AML-193 (cell line): ENCODE data around the gene PLXDC2.

Experiments
- DNase-seq, 2 experiments: peaks; one replicate each; lab custom pipeline; 2025; lab: John Stamatoyannopoulos, UW

The PLXDC2 gene

DNA sequence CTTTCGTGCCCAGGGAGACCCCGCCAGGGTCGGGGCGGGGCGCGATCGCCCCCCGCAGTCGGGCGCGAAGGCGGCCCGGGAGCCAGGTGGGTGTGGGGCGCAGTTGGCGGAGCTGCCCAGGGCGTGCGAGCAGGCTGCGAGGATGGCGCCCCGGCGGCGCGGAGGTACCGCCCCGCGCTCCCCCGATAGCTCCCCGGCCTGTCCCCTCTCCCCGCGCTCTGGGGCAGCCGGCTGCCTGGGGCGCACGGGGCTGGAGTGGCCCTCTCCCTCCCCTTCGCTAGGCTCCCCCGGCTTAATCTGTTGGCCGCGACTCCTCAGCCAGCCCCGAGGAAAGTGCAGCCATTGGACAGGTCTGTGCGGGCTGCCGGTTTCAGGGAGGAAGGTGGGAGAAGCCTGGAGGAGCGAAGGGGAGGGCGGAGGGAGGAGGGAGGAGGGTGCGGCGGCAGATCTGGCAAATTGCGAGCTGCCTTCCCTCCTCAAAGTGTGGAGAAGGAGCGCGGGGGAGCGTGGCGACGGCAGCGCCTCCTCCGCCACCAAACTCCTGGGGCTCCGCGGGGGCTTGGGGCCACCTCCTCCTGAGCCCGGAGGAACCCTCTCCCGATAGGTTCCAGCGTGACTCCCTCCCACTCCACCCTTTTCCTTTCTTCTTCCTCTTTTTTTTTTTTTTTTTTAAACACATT lies 361 bp upstream of the PLXDC2 start:
- peak; percentile 9 to 14 for DNase-seq

DNA sequence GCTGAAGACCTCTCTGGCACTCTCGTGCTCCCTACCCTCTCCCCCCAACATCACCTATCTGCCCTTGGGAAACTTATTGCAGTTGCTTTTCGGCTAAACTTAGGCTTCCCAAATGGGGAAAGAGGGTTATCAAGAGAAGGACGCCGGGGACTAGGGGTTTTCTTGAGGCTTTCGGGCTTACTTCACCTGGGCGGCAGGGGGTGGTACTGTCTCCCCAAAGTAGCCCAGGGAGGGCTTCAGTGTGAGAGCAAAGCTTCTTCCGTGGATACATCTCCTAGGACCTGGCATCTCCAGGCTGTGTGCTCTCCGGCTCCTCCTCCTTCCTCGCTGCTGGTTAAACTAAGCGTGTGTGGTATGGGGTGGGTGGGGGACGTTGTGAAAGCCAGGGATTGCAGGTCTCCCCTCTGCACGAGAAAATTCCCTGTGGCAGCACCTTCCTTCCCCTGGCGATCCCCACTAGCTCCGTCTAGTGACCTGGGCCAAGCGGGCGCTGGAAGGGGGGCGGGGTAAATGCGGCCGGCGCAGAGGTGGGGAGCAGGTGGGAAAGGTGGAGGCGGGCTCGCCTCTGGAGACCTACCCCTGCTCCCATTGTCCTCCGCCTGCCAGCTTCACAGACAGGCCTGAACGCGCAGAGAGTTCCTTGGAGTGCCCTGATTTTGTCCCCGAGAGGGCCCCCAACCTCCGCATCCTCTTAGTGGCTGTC lies 1.1 kb downstream of the PLXDC2 start:
- no peak for DNase-seq

DNA sequence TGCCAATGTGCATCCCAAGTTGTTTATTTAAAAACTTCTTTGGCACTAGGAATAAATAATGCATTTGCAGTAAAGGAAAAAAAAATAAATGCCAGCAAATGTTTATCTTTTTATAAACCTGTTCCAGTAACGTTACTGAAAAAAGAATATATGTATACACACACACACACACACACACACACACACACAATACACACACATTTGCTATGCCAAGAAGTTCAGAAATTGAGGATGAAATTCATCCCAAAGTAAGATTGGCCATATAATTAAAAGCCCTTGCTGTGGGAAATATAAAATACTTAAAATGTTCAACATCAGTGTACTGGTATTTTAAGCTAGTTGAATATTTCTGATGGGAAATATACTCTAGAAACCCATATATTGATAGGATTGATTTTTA lies 2.6 kb downstream of the PLXDC2 start:
- DNase-seq = no peak

DNA sequence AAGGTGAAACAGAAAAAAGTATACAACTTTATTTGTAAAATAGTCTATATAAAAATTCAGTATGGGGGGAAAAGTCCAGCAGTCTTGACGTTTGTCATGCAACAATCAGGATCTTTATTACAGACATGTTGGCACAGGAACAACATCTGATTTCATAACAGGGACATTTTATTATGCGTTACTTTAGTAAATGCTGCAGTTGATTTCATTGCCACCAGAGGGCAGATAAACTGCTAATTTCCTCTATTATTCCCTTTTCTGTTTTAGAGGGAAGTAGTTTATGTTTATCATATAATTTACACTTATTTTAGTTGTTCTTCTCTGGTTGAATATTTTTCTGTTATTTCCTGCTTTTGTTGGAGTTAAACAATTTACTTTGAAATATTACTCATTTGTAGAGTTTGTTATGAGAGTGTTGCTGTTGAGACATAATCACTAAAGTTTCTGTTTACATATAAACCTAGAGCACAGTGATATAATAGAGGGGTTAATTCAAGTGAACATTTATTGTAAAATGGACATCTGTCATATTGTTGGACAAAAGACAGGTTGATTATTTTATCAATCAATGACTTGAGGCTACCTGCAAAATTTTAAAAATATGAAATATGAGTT lies 3.3 kb downstream of the PLXDC2 start:
- DNase-seq = peak; percentile 56 to 71

DNA sequence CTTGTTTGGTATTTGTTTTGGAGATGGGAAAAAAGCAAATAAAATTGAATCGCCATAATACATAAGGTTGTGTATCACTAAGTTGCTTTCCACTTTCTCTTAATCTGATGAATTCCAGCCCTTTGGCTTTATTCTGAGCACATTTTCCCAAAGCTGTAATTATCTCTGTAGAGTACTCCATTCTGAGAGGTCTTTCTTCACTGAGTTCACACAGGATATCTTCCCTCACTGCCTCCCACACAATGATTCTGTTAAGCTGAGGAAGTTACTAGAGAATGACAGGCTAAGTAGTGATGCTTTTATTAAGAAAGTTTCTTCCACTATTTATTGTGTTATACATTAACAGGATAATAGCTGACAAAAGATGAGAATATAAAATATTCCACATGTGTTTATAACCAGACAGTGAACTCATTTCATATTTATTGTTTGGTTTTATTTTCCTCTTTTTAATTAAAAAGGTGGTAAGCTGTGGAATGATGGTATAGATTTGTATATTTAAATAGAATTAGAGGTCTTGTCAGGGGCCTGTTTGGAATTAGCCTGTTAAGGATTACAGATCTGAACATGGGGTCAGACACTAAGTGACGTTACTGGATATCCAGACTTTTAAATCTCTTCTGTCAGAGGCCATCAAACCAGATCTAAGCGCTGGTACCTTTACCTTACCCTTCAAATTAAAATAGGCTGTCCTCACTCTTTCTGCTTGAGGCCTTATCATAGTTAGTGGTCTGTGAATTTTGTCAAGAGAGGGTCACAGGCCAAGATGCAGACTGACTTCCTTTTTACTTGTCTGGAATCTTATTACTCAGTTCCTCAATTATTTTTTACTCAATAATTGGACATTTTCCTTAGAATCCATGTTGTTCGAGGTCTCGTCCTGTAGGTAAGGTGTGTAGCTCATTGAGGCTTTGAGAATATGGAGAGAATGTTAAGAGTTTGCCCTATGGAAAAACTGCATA lies 8.4 kb downstream of the PLXDC2 start:
- DNase-seq = peak in 1 of 2 experiments; percentile 7

DNA sequence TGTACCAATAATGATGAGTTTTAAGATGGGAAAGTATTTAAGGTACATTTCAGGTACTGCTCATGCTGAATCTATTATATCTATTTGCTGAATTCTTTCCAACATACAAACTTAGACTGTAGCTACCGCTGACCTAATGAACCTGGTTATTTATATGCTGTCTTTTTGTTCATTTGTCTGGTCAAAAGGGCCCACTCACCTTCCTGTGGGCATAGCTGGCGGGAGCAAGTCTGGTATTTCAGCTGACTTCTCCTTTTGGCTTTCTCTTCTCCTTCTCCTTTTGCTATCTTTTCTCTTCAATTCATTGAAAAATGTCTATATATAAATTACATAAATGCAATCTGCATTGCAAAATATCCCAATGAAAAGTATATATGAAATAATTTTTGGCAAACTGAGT lies 9.5 kb downstream of the PLXDC2 start:
- peak; percentile 49 to 66 for DNase-seq

DNA sequence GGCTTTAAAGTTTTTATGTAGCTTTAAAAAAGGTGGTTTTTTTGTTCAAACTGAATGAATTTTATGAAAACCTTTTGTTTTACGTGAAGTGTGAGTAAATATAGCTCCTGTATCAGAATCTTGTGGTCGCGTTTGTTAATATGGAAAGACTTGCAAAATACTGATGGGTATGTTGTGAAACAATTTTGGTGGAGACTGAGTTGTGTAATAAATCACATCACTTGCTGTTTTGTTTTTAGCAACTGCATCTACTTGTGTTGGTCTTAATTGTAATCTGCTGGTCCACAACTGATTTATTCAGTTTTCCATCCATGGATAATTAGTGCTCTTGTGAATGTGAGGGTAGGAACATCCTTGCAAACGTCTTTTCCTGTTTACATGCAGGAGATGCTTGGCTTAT lies 10.5 kb downstream of the PLXDC2 start:
- peak; percentile 67 to 75 for DNase-seq

DNA sequence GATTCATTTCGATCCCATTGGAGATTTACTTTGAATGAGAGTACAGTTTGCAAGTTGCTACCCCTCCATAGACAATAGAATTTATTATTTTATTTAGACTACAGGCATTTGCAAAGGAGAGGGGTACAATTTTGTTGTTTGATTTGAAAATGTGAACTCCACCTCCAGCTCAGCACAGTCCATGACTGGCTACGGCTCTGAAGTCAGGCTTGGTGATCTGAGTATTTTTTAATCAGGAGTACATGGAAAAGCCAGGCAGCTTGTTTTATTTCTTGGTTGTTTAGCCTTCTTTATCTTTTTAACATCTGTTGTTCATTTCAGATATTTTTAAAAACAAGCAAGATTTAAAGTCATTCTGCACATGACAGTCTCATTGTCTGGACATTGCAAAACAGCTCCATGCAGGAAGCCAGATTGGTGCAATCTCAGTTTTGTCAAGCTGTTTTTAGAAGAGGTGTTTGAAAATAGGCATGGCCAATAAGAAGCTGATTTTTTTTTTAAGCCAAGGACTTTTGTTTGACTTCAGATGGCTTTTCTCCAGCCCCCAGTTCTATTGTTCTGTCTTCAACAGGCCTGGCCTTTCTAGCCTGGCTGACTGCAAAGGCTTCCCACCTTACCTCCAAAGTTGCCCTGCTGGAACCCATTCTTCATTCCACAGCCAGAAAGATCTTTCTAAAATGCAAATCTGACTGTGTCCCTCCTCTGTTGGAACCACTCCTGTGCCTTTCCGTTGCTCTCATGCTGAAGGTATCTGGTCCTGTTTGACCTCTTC lies 12.2 kb downstream of the PLXDC2 start:
- DNase-seq = no peak

DNA sequence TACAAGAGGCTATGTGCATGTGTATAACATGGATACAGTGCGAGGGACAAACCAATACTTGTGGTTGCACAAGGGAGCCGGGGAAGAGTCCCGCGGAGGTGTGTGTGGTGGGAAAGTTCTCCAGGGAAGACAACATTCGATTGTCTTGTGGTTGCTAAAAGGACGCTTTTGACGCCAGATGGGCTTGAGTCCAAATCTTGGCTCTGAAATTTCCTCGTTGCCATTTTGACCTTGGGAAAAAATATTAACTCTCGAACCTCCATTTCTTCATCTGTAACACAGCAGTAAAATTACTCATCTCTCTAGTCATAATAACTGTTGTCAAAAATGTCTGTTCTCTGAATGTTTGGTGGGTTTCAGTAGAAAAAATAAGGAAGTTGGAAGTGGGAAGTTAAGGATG lies 16.5 kb downstream of the PLXDC2 start:
- no peak for DNase-seq

DNA sequence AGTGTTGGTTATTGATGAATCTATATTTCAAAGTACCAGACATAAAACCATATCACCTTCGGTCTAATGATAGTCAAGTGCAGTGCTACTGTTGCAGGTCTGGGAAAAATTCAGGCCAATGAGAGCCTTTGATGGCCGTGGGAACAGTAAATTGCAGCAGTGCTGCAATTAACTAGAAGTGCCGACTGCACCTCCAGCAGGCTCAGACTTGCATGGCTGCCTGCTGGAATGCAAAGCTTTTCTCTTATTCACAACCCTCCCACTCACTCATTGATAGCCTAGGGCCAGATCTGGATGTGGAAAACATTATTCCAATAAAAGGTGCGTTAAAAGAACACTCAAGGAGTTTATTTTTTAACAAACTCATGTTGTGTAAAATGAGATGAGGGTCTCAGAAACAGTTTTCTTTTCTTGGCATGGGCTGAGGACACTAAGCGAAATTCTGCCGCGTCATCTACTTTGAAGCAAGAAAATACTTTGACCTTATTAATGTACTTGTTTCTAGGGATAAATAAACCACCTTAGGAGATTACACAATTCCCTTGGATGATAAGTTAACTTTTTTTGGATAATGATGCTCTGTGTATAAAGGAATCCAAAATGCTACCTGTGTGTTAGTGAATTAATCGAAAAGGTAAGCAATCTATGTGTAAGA lies 17.1 kb downstream of the PLXDC2 start:
- DNase-seq = no peak

DNA sequence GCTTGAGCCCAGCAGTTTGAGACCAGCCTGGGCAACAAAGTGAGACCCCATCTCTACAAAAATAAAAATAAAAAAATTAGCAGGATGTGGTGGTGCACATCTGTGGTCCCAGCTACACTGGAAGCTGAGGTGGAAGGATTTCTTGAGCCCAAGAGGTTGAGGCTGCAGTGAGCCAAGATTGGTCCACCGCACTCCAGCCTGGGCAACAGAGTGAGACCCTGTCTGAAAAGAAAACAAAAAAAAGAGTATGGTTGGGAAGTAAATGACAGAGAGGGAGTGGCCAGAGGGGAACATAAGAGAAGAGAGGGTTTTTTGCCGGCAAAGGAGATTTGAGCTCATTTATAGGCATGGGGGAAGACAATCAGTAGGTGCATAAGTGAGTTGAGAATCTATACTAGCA lies 19.7 kb downstream of the PLXDC2 start:
- no peak for DNase-seq

DNA sequence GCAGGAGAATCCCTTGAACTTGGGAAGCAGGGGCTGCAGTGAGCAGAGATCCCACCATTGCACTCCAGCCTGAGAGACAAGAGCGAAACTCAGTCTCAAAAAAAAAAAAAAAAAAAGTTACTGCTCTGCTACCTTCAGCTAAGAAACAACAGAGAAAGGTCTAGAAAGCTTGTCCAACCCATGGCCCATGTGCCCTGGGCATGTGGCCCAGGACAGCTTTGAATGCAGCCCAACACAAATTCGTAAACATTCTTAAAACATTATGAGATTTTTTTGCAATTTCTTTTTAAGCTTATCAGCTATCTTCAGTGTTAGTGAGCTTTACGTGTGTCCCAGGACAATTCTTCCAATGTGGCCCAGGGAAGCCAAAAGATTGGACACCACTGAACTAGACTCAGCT lies 22.9 kb downstream of the PLXDC2 start:
- no peak for DNase-seq

DNA sequence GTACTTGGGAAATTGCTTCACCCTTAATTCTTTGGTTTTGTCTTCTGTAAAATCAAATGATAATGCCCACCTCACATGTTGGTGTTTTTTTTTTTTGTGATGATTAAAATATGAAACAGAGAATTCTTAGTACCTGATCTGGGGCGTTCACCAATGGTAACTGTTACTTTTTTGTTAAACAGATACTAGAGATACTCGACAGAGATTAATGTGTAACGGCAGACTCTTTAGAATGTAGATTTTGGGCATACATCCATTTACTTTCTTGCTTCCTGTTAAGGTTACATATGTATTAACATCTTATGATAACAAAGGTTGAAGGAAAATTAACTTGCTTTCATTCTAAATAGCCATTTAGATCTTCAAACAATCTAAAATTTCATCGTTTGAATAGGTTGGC lies 23.3 kb downstream of the PLXDC2 start:
- DNase-seq = no peak

DNA sequence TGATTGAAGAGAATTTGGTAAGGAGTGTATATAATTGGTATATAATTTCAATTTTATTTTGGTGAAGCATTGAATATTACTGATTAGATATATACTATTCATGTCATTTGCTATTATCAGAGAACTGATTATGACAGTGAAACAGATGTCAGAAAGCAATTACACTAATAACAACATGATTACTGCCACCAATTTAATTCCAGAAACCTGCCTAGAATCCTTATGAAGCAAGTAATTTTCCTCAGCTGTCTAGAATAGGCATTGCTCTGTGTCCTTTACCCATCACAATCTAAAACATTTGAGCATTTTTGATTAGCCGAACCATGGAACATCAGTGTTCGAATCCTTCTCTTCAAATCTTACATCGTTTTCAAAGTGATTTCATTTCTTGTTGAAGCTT lies 24.5 kb downstream of the PLXDC2 start:
- no peak for DNase-seq

DNA sequence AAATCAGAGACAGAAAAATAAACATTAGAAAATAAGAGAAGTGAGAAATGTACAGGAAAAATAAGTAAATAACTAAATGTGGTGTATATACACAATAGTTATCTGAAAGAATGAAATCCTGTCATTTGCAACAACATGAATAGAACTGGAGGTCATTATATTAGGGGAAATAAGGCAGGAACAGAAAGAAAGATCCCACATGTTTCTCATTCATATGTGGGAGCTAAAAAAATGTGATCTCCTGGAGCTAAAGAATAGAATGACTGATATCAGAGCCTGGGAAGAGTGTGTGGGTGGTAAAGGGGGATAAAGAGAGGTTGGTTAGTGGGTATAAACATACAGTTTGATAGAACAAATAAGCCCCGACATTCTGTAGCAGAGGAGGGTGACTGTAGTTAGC lies 27.3 kb downstream of the PLXDC2 start:
- DNase-seq = no peak

DNA sequence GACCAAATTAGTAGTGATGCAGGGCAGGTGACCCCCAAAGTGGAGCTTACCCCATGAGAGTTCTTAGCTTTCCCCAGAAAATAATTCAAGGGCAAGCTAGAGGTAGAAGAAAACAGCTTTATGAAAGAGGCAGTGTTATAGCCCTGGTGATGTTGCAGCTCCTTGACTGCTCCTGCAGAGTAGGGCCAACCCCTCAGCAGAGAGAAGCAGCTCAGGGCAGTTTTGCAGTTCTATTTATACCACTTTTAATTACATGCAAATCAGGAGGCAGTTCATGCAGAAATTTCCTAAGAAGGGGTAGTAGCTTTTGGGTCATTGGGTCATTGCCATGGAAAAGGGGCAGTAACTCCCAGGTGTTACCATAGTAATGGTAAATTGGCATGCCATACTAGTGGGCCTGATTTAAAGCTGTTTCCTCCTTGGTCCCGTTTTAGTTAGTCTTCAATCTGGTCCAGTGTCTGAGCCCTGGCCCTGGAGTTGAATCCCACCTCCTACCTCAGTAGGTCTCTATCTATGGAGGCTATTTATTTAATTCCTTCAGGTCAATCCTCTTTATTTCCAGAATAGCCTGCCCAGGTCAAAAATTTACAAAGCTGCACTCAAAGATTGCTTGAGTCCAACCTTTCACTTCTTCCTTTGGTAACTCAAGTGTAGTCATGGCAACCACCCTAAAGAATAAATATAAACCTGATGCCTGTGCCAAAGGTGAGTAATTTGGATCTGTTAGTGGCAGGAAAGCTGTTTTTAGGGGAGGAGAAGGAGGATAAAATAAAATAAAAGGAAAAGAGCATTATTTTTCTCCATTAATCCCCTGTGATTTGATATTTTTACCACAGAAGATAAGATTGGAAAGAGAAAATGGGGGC lies 29.5 kb downstream of the PLXDC2 start:
- DNase-seq = no peak

DNA sequence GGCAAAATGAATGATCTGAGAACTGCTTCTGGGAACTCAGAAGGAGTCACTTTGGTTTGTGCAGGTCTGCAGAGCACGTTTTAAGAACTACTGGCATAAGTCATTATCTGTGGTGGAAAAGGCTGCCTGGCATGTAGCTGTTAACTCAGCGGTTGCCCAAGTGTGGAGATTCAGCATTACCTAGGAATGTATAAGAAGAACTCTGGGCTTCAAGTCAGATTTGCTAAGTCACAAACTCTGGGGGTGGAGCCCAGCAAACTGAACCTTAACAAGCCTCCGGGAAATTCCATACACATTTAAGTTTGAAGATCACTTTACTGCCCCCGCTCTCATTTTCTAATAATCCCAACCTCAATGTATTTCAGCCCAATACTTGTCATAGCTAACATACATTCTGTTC lies 31.1 kb downstream of the PLXDC2 start:
- no peak for DNase-seq

DNA sequence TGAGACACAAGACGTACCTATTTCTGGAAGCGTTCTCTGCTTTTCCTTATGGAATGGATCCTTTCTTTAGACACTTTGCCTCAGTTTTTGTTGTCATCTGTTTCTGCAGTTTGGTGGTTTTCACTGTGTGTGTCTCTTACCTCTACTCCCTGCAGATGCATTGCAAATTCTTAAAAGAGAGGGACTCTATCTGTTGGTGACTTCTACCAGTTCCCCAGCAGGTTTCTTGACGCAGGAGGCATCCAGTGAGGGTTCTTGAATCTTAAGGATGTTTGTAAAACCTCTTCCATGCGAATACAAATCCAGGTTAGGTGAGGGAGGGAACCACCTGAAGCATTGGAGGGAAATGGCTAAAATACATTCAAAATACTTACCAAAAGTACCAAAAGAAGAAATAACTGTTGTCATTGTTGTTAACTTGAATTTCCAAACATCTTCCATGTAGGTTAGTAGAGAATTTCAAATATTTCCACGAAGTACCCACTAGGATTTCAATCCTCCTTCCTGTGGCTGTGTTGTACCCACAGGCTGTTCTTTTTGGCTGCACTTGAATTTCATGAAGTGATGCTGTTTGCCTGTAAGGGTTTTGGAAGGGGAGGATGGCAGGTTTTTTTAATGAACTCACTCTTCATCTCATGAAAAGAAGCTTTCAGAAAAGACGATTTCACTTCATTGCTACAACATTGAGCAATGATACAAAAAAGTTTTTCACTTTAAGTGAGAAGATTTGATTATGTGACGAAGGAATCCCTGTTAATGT lies 32.2 kb downstream of the PLXDC2 start:
- no peak for DNase-seq

DNA sequence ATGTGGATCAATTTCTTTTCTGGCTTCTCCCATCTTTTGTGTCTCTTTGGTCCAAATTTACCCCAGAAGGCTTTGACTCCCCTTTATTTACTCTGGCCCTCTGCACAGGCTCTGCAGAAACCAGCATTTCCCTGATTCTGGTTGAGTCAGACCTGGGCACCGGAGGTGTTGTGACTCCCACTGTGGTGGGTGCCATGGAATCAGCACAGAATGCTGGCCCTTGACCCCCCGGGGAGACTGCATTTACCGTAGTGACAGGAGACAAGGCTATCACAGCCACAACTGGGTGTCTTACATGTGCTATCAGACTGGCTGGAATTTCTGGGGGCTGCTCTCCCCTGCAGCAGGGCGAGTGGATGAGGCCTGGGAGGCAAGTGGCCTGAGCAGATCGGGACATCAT lies 37.6 kb downstream of the PLXDC2 start:
- DNase-seq = no peak
